ENCODE results near the gene MAP3K10. TPM values are rescaled to one million over a fixed set of nuclear protein-coding genes. Genes with fewer than 3 reads are reported as not detected.

The MAP3K10 gene
- total RNA-seq, 4 donors from 2014 or later = 10.2 to 24.8 (median 11.6) TPM

GRCh38 chr19:40238775-40239174 lies 47.5 kb downstream of the MAP3K10 start:
- no peak overlapping the region for H3K4me3 ChIP-seq (ENCODE audit: low read depth, poor library complexity, severe bottlenecking)
- DNase-seq (ENCODE audit: low spot score in 2 of 2) = no peak
- WGBS, 2 donors = 86 to 92% methylated on average over 9 of the region's 9 CpGs
- intact Hi-C loops (cut with DNase I; ENCODE audit: low total_unique reads) = no loop called here
- no peak for TF ChIP-seq CTCF (IDR thresholded peaks at IDR 0.05)
- TF ChIP-seq POLR2A (IDR thresholded peaks at IDR 0.05) = no peak

GRCh38 chr19:40239415-40240226 lies 48.4 kb downstream of the MAP3K10 start:
- 93 to 98% methylated on average over 11 to 12 of the region's 12 CpGs for WGBS, 2 donors
- no peak overlapping the region for H3K4me3 ChIP-seq (ENCODE audit: low read depth, poor library complexity, severe bottlenecking)
- intact Hi-C loops (cut with DNase I; ENCODE audit: low total_unique reads) = no loop called here
- TF ChIP-seq CTCF (IDR thresholded peaks at IDR 0.05) = no peak
- no peak for DNase-seq (ENCODE audit: low spot score in 2 of 2)

- intact Hi-C loops (cut with DNase I; ENCODE audit: low total_unique reads) = no loop called here
- DNase-seq (ENCODE audit: low spot score in 2 of 2) = no peak
- H3K4me3 ChIP-seq (ENCODE audit: low read depth, poor library complexity, severe bottlenecking) = no peak overlapping the region
- TF ChIP-seq CTCF (IDR thresholded peaks at IDR 0.05) (no peak), POLR2A (IDR thresholded peaks at IDR 0.05) (no peak)
- 83 to 88% methylated on average over 6 of the region's 6 CpGs for WGBS, 2 donors
Observed at GRCh38 chr19:40240332-40240731, 49.1 kb downstream of the MAP3K10 start.

- H3K4me3 ChIP-seq (ENCODE audit: low read depth, poor library complexity, severe bottlenecking) = no peak overlapping the region
- 88 to 91% methylated on average over 11 to 12 of the region's 12 CpGs for WGBS, 2 donors
- intact Hi-C loops (cut with DNase I; ENCODE audit: low total_unique reads) = no loop called here
- no peak for TF ChIP-seq POLR2A (IDR thresholded peaks at IDR 0.05)
- no peak for TF ChIP-seq CTCF (IDR thresholded peaks at IDR 0.05)
- no peak for DNase-seq (ENCODE audit: low spot score in 2 of 2)
Observed at GRCh38 chr19:40241125-40241808, 50.0 kb downstream of the MAP3K10 start.

- TF ChIP-seq POLR2A (IDR thresholded peaks at IDR 0.05) (no peak), CTCF (IDR thresholded peaks at IDR 0.05) (no peak)
- no peak for DNase-seq (ENCODE audit: low spot score in 2 of 2)
- WGBS, 2 donors = 63 to 75% methylated on average over 21 of the region's 21 CpGs
Observed at GRCh38 chr19:40241809-40242384, 50.7 kb downstream of the MAP3K10 start.

More at GRCh38 chr19:40241809-40242384, 50.7 kb downstream of the MAP3K10 start:
- no peak overlapping the region for H3K4me3 ChIP-seq (ENCODE audit: low read depth, poor library complexity, severe bottlenecking)
- intact Hi-C loops (cut with DNase I; ENCODE audit: low total_unique reads) = no loop called here
